ENCODE results near the gene KLK13. TPM values are rescaled to one million over a fixed set of nuclear protein-coding genes. Genes with fewer than 3 reads are reported as not detected.
A peak's percentile ranks its signal among the peaks of the same experiment; 100 is the strongest.

The KLK13 gene
- total RNA-seq (2021; fragmentation: NEBNext Ultra II Directional; extraction: Animal tissue kit (Norgen Biotek cat#: 25700)) (4.2 and 5.0 TPM in 2 replicates), polyA plus RNA-seq (2011; rRNA removed) (4.5 and 4.6 TPM in 2 replicates), polyA minus RNA-seq (2011; rRNA and poly(A)+ RNA removed) (2.6 and 8.2 TPM in 2 replicates)
- 4.3 TPM for polyA plus RNA-seq (2011; cell fraction: cytosol; rRNA removed)
- 4.7 TPM for polyA plus RNA-seq (2011; cell fraction: nucleus; rRNA removed)
- polyA plus RNA-seq (2012, experiment 1 of 2), result 2.9 to 5.7 TPM (median 4.5 TPM) in 4 replicates
- polyA plus RNA-seq (2012, experiment 2 of 2), result 3.4 TPM
- polyA plus RNA-seq (2013, experiment 1 of 2), result 5.6 TPM
- polyA plus RNA-seq (2013, experiment 2 of 2), result 6.6 TPM
- not detected for polyA minus RNA-seq (2011; cell fraction: cytosol; rRNA and poly(A)+ RNA removed)
- polyA minus RNA-seq (2011; cell fraction: nucleus; rRNA and poly(A)+ RNA removed), result 1.5 TPM
- long read RNA-seq, experiment 1, result 0 reads
- long read RNA-seq, experiment 2, partial matches to known transcripts, result 1 of 8 reads
- long read RNA-seq, experiment 2, other reads (novel, unspliced or antisense), result 6 of 8 reads

- 34% methylated on average over 18 of the region's 38 CpGs; no CpG with 5 or more reads in 1 of the 2 experiments for WGBS, 2 experiments (ENCODE audit: extremely low coverage in 1 of 2, insufficient coverage in 1 of 2, insufficient read length in 1 of 2, insufficient replicate concordance in 2 of 2, low coverage in 1 of 2, low lambda C conversion rate in 2 of 2, missing lambda C conversion rate in 1 of 2)
- peak within 1 kb of the TSS; percentile 95; the same call in 1 of the 2 replicates for H2AFZ ChIP-seq (ENCODE audit: low read length)
- peak within 1 kb of the TSS; percentile 35 for H2BK120ac ChIP-seq (replicated peaks; ENCODE audit: low read depth, low read length)
- H4K91ac ChIP-seq (replicated peaks; ENCODE audit: insufficient read length, low read length), result peak within 1 kb of the TSS; percentile 25
- H2AK5ac ChIP-seq (ENCODE audit: low read depth, low read length), result no peak within 1 kb of the TSS
- no peak within 1 kb of the TSS for H3K27ac ChIP-seq (ENCODE audit: low read depth, low read length)
- FAIRE-seq (no peak), DNase-seq (ENCODE audit: low read depth in 1 of 2, low spot score in 2 of 2) (peak; percentile 50 to 69)
- H3K23me2 ChIP-seq (ENCODE audit: low read depth, low read length), result peaks cover 15% of the 10 kb centered on the region; the same call in 1 of the 2 replicates
- H3K4ac ChIP-seq (replicated peaks; ENCODE audit: insufficient read length, low read depth, low read length), result no peak within 1 kb of the TSS
- peak within 1 kb of the TSS; percentile 16; the same call in 1 of the 2 replicates for H2BK15ac ChIP-seq (ENCODE audit: low read length)
- H3K79me1 ChIP-seq (ENCODE audit: low read depth, low read length), result no peaks in the 10 kb centered on the region
- no peaks in the 10 kb centered on the region for H3K79me2 ChIP-seq (ENCODE audit: control insufficient read depth in 1 of 2, insufficient read depth in 2 of 2, low read length in 2 of 2)
- no peaks in the 10 kb centered on the region; a peak in 2 of 7 replicates for H3K27me3 ChIP-seq (replicated peaks in 1 of 4; ENCODE audit: control insufficient read depth in 3 of 4, extremely low read depth in 1 of 4, insufficient read depth in 3 of 4, low read length in 3 of 4)
- peak within 1 kb of the TSS; percentile 90 for H3K18ac ChIP-seq (ENCODE audit: extremely low read depth, low read length)
- peak within 1 kb of the TSS; percentile 81; the same call in 1 of the 2 replicates for H2BK5ac ChIP-seq (ENCODE audit: low read depth, low read length)
- no peaks in the 10 kb centered on the region; a peak in 1 of 4 replicates for H3K9me3 ChIP-seq (ENCODE audit: insufficient read depth in 2 of 2, low read depth in 1 of 2, low read length in 1 of 2)
- no peak within 1 kb of the TSS for H3K23ac ChIP-seq (ENCODE audit: insufficient read length)
- H4K8ac ChIP-seq (ENCODE audit: extremely low read depth, insufficient read depth, low read length), result peak within 1 kb of the TSS; percentile 46
- peak within 1 kb of the TSS; percentile 16 for H4K5ac ChIP-seq (ENCODE audit: insufficient read length, low read depth, low read length)
- TF ChIP-seq MAX (IDR thresholded peaks at IDR 0.05) (peak; percentile 57), KDM1A (IDR thresholded peaks at IDR 0.05; ENCODE audit: borderline replicate concordance, low read length) (peak; percentile 77; the same call in 1 of the 2 replicates), EGR1 (IDR thresholded peaks at IDR 0.05; ENCODE audit: borderline replicate concordance, low read depth, low read length) (peak; percentile 92), BACH1 (IDR thresholded peaks at IDR 0.05; ENCODE audit: low read length) (peak; percentile 54; the same call in 1 of the 2 replicates), SAP30 (IDR thresholded peaks at IDR 0.05; ENCODE audit: insufficient read depth, insufficient replicate concordance, low read length) (no peak)
- H2BK20ac ChIP-seq (ENCODE audit: low read length), result peak within 1 kb of the TSS; percentile 18; the same call in 1 of the 2 replicates
- peak within 1 kb of the TSS; percentile 87; the same call in 1 of the 2 replicates for H2BK12ac ChIP-seq (ENCODE audit: low read depth, low read length)
- H3K4me2 ChIP-seq (ENCODE audit: insufficient read depth in 1 of 2, low read depth in 2 of 2, low read length in 2 of 2), result peak within 1 kb of the TSS; percentile 85 to 87
- peaks cover 0 to 9% (median 1%) of the 10 kb centered on the region in 4 experiments; a peak in 4 of 7 replicates for H3K4me1 ChIP-seq (replicated peaks in 1 of 4; ENCODE audit: control insufficient read depth in 3 of 4, insufficient read depth in 4 of 4, low read length in 3 of 4)
- H3K9ac ChIP-seq (replicated peaks in 1 of 4; ENCODE audit: extremely low read depth in 1 of 4, low read depth in 3 of 4, low read length in 3 of 4), result 0 out of 7 replicates have a peak within 1 kb of the TSS, but pooled peaks of 1 of the 4 experiments have one; percentile 9
- H3K36me3 ChIP-seq (ENCODE audit: control insufficient read depth in 2 of 4, insufficient read depth in 4 of 4, low read length in 3 of 4), result no peaks in the 10 kb centered on the region
- POLR2A ChIA-PET (ENCODE audit: partially characterized antibody), result interaction anchor here (0.6 to 1.8 kb wide), 5 partner anchors 11 to 48 kb away, joined by 3 to 7 read pairs (median 4); no protein-coding TSS in a partner anchor
- H4K20me1 ChIP-seq (replicated peaks in 1 of 2; ENCODE audit: control insufficient read depth in 1 of 2, insufficient read depth in 2 of 2, low read length in 2 of 2), result no peaks in the 10 kb centered on the region
- no peak within 1 kb of the TSS for H3K56ac ChIP-seq (replicated peaks; ENCODE audit: insufficient read length, low read depth, low read length)
- no peak within 1 kb of the TSS for H3K14ac ChIP-seq (ENCODE audit: insufficient read length)
- peak within 1 kb of the TSS; percentile 55 to 64 (median 62) for H3K4me3 ChIP-seq (ENCODE audit: extremely low read depth in 1 of 4, insufficient read depth in 2 of 4, low read depth in 3 of 4, low read length in 4 of 4)
- CTCF ChIA-PET (ENCODE audit: partially characterized antibody), result interaction anchor here (1.1 to 2.3 kb wide), 5 partner anchors 31 to 159 kb away, joined by 3 to 13 read pairs (median 3); no protein-coding TSS in a partner anchor
These were observed at the start of gene KLK13 for GRCh38 chr19:51064534-51065220. KLK13 (minus strand) TSS chr19:51065092; CDS start chr19:51065067, 25 bp downstream.
